Effector memory CD4-positive, alpha-beta T cell (primary cell): Measurements from ENCODE around the gene FBXO17.

Experiments used
- DNase-seq, 3 donors: peaks; one replicate each; pipeline ENCODE4 v3.0.0-alpha.2; 2020
- H3K27ac ChIP-seq: 2 replicates; pipeline ENCODE4 v1.7.0; 2013; ENCODE audit warnings: mild to moderate bottlenecking, low read length, moderate library complexity; ENCODE audit not compliant: insufficient read depth, poor library complexity, severe bottlenecking
- H3K27me3 ChIP-seq: replicated peaks from 2 replicates; pipeline ENCODE4 v1.7.0; 2013; ENCODE audit warnings: mild to moderate bottlenecking, low read length; ENCODE audit not compliant: insufficient read depth, control insufficient read depth, poor library complexity, severe bottlenecking
- H3K36me3 ChIP-seq: 2 replicates; pipeline ENCODE4 v1.7.0; 2013; ENCODE audit warnings: mild to moderate bottlenecking, low read length, moderate library complexity; ENCODE audit not compliant: control insufficient read depth, insufficient read depth
- H3K4me1 ChIP-seq: 2 replicates; pipeline ENCODE4 v1.7.0; 2013; ENCODE audit warnings: low read length, mild to moderate bottlenecking; ENCODE audit not compliant: control insufficient read depth, insufficient read depth, poor library complexity, severe bottlenecking
- H3K4me3 ChIP-seq: 2 replicates; pipeline ENCODE4 v1.7.0; 2013; ENCODE audit warnings: low read length, low read depth, mild to moderate bottlenecking; ENCODE audit not compliant: insufficient read depth, poor library complexity, severe bottlenecking
- H3K9me3 ChIP-seq: 2 replicates; pipeline ENCODE4 v1.7.0; 2013; ENCODE audit warnings: mild to moderate bottlenecking, low read length, moderate library complexity; ENCODE audit not compliant: control insufficient read depth

The FBXO17 gene

DNA sequence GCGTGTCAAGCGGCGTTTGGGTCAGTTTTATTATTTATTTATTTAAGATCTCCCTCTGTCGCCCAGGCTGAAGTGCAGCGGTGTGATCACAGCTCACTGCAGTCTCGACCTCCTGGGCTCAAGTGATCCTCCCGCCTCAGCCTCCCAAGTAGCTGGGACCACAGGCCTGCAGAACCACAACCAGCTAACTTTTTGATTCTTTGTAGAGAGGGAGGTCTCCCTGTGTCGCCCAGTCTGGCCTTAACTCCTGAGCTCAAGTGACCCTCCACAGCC is 44.1 kb downstream of the FBXO17 start:
- Histone ChIP-seq H3K36me3 (peaks cover 7% of the 10 kb centered on the region), H3K4me3 (peak overlapping the region; percentile 78), H3K27ac (peak overlapping the region; percentile 89), H3K27me3 (no peaks in the 10 kb centered on the region), H3K4me1 (peaks cover 20% of the 10 kb centered on the region), H3K9me3 (no peaks in the 10 kb centered on the region)
- no peak for DNase-seq

GRCh38 chr19:38930776-38931520 is 44.6 kb downstream of the FBXO17 start, which contains the start of gene MRPS12:
MRPS12 (plus strand) TSS chr19:38930944; CDS start chr19:38931295, 351 bp downstream.
- H3K9me3 ChIP-seq: no peaks in the 10 kb centered on the region
- H3K27me3 ChIP-seq: no peaks in the 10 kb centered on the region
- peak within 1 kb of the TSS; percentile 89 for H3K27ac ChIP-seq
- peaks cover 20% of the 10 kb centered on the region for H3K4me1 ChIP-seq
- H3K4me3 ChIP-seq: peak within 1 kb of the TSS; percentile 78
- peak; percentile 96 to 98 (median 97) for DNase-seq
- peaks cover 7% of the 10 kb centered on the region for H3K36me3 ChIP-seq

- H3K27me3 ChIP-seq: no peaks in the 10 kb centered on the region
- H3K4me1 ChIP-seq: peaks cover 20% of the 10 kb centered on the region
- peak; percentile 88 to 90 (median 89) for DNase-seq
- no peaks in the 10 kb centered on the region for H3K9me3 ChIP-seq
- peak within 1 kb of the TSS; percentile 89 for H3K27ac ChIP-seq
- peak within 1 kb of the TSS; percentile 78 for H3K4me3 ChIP-seq
- H3K36me3 ChIP-seq: peaks cover 15% of the 10 kb centered on the region
Measured at GRCh38 chr19:38929929-38930775, 45.4 kb downstream of the FBXO17 start, which contains the start of gene SARS2. SARS2 (minus strand) TSS chr19:38930763; CDS start chr19:38930736, 27 bp downstream.

DNA sequence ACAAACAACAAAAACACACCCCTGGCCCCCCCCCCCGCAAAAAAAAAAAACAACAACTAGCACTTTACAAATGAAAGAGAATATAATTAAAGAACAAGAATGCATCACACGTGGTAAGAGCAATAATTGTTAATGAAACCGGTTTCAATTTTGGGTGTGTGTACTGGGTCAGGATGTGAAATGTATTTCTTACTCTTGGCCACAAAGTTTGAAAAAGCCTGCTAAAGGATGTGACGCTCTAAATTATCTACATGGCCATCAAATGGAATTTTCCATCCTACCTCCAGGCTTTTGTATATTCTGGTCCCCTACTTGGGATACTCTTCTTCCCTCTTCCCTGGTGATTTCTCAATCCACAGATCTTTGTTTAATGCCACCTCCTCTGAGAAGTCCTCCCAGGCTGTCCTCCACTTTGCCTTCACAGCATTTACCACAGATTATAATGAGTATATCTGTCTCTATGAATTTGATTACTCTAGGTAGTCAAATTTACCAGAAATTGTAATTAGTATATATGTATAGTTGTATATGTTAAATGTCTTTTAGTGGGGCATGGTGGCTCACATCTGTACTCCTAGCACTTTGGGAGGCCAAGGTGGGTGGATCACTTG is 47.0 kb downstream of the FBXO17 start:
- peaks cover 20% of the 10 kb centered on the region for H3K4me1 ChIP-seq
- no peak overlapping the region for H3K27ac ChIP-seq
- H3K4me3 ChIP-seq: no peak overlapping the region
- H3K36me3 ChIP-seq: peaks cover 18% of the 10 kb centered on the region
- no peak for DNase-seq
- H3K27me3 ChIP-seq: no peaks in the 10 kb centered on the region
- H3K9me3 ChIP-seq: no peaks in the 10 kb centered on the region

DNA sequence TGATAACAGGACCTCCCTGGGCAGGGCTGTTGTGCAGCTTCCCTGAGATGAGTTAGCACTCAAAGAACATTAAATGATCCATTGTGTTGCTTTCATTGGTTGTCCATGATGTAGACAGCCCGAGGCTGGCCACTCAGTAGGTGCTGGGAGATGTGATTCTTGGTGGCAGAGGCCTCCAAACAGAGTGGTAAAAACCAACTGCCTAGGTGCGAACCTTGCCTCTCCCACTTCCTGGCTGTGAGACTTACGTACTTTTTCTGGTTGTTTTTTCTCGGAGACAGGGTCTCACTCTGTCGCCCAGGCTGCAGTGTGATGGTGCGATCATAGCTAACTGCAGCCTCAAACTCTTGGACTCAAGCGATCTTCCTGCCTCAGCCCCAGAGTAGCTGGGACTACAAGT is 51.2 kb downstream of the FBXO17 start:
- H3K4me3 ChIP-seq: no peak overlapping the region
- no peak for DNase-seq
- no peak overlapping the region for H3K27ac ChIP-seq
- peaks cover 11% of the 10 kb centered on the region for H3K36me3 ChIP-seq
- H3K9me3 ChIP-seq: no peaks in the 10 kb centered on the region
- no peaks in the 10 kb centered on the region for H3K4me1 ChIP-seq
- no peaks in the 10 kb centered on the region for H3K27me3 ChIP-seq

GRCh38 chr19:38922482-38922881 is 53.1 kb downstream of the FBXO17 start:
- no peak for DNase-seq
- Histone ChIP-seq H3K27ac (no peak overlapping the region), H3K36me3 (peaks cover 11% of the 10 kb centered on the region), H3K9me3 (no peaks in the 10 kb centered on the region), H3K27me3 (no peaks in the 10 kb centered on the region), H3K4me3 (no peak overlapping the region), H3K4me1 (no peaks in the 10 kb centered on the region)

GRCh38 chr19:38921420-38922274 is 53.9 kb downstream of the FBXO17 start:
- no peak overlapping the region for H3K4me3 ChIP-seq
- DNase-seq: no peak
- no peaks in the 10 kb centered on the region for H3K27me3 ChIP-seq
- H3K27ac ChIP-seq: no peak overlapping the region
- no peaks in the 10 kb centered on the region for H3K9me3 ChIP-seq
- H3K4me1 ChIP-seq: no peaks in the 10 kb centered on the region
- peaks cover 11% of the 10 kb centered on the region for H3K36me3 ChIP-seq

DNA sequence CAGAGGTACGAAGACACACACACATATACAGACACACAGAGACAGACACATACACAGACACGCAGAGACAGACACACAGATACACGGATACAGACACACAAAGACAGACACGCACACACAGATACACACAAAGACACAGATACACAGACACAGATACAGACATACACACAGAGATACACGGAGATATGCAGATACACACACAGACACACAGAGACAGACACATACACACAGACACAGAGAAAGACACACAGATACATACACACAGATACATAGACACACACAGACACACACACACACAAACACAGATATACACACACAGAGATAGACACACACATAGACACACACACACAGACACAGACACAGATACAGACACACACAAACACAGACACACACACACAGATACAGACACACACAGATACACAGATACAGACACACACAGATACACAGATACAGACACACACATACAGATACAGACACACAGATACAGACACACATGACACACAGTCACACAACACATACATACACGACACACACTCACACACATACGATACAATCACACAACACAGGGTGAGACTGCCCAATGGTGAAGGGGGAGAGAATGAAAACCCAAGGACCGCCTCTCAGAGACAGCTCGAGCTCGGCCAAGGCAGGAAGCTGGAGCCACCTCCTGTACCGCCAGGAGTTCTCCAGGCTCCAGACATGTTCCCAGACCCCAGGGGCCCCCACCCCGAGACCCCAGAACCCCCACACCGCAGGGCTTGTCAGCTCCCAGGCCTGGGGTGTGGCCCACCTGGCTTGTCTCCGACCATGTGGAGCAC is 54.7 kb downstream of the FBXO17 start:
- peaks cover 10% of the 10 kb centered on the region for H3K36me3 ChIP-seq
- no peak overlapping the region for H3K27ac ChIP-seq
- DNase-seq: no peak
- H3K27me3 ChIP-seq: no peaks in the 10 kb centered on the region
- H3K4me1 ChIP-seq: no peaks in the 10 kb centered on the region
- H3K4me3 ChIP-seq: no peak overlapping the region
- H3K9me3 ChIP-seq: no peaks in the 10 kb centered on the region
